Medulla oblongata (tissue), 1 donor: Measurements from ENCODE around the gene PRAMEF12.
"Not testable (repeated sequence)": the region's sequence is repeated elsewhere in the genome, so short reads cannot be mapped to it uniquely, and the experiment has no call there.

Source experiments
- DNase-seq: peaks from one replicate; pipeline ENCODE4 v3.0.0-alpha.2; 2015; ENCODE audit errors: extremely low spot score

Gene PRAMEF12

GRCh38 chr1:12773438-12773837 is at the start of gene PRAMEF12:
TSS of gene PRAMEF12 (plus strand) at chr1:12773738. CDS start at chr1:12774868, 1,130 bp downstream.
- no peak for DNase-seq

GRCh38 chr1:12728391-12728790 is 45.1 kb upstream of the PRAMEF12 start:
- DNase-seq, result no peak

GRCh38 chr1:12730156-12730555 is 43.4 kb upstream of the PRAMEF12 start:
- no peak for DNase-seq

- not testable (repeated sequence) for DNase-seq
These were observed 42.5 kb upstream of the PRAMEF12 start for GRCh38 chr1:12731084-12731483.

- no peak for DNase-seq
These were observed 38.9 kb upstream of the PRAMEF12 start for GRCh38 chr1:12734651-12735050.

GRCh38 chr1:12738934-12739333 is 34.6 kb upstream of the PRAMEF12 start:
- no peak for DNase-seq

- no peak for DNase-seq
These were observed 33.9 kb upstream of the PRAMEF12 start for GRCh38 chr1:12739613-12740012.

GRCh38 chr1:12741946-12742345 is 31.6 kb upstream of the PRAMEF12 start:
- no peak for DNase-seq

GRCh38 chr1:12745126-12745991 is 28.2 kb upstream of the PRAMEF12 start:
- DNase-seq, result no peak

GRCh38 chr1:12745992-12746323 is 27.6 kb upstream of the PRAMEF12 start, which contains the start of gene CFAP107:
TSS of gene CFAP107 (plus strand) at chr1:12746200. CDS start at chr1:12746431, 231 bp downstream.
- DNase-seq, result no peak

- no peak for DNase-seq
These were observed 24.7 kb upstream of the PRAMEF12 start for GRCh38 chr1:12748778-12749355.

GRCh38 chr1:12754738-12755137 is 18.8 kb upstream of the PRAMEF12 start:
- no peak for DNase-seq

GRCh38 chr1:12756273-12756672 is 17.3 kb upstream of the PRAMEF12 start:
- no peak for DNase-seq

- no peak for DNase-seq
These were observed 16.6 kb upstream of the PRAMEF12 start for GRCh38 chr1:12756768-12757413.

- DNase-seq, result no peak
These were observed 15.7 kb upstream of the PRAMEF12 start for GRCh38 chr1:12757836-12758235.

GRCh38 chr1:12760256-12760795 is 13.2 kb upstream of the PRAMEF12 start:
- DNase-seq, result no peak

GRCh38 chr1:12761781-12762180 is 11.8 kb upstream of the PRAMEF12 start:
- DNase-seq, result no peak

- DNase-seq, result no peak
These were observed 10.8 kb upstream of the PRAMEF12 start for GRCh38 chr1:12762766-12763165.

- no peak for DNase-seq
These were observed 10.1 kb upstream of the PRAMEF12 start for GRCh38 chr1:12763479-12763878.

GRCh38 chr1:12764016-12764415 is 9.5 kb upstream of the PRAMEF12 start:
- no peak for DNase-seq

GRCh38 chr1:12769031-12769430 is 4.5 kb upstream of the PRAMEF12 start:
- no peak for DNase-seq

GRCh38 chr1:12769976-12770505 is 3.5 kb upstream of the PRAMEF12 start:
- DNase-seq, result no peak
